ENCODE data around the gene NMRK1. TPM values are rescaled to one million over a fixed set of nuclear protein-coding genes. Genes with fewer than 3 reads are reported as not detected.

NMRK1 gene
- total and polyA plus RNA-seq, 7 donors = 5.6 to 53.9 (median 21.0) TPM

DNA sequence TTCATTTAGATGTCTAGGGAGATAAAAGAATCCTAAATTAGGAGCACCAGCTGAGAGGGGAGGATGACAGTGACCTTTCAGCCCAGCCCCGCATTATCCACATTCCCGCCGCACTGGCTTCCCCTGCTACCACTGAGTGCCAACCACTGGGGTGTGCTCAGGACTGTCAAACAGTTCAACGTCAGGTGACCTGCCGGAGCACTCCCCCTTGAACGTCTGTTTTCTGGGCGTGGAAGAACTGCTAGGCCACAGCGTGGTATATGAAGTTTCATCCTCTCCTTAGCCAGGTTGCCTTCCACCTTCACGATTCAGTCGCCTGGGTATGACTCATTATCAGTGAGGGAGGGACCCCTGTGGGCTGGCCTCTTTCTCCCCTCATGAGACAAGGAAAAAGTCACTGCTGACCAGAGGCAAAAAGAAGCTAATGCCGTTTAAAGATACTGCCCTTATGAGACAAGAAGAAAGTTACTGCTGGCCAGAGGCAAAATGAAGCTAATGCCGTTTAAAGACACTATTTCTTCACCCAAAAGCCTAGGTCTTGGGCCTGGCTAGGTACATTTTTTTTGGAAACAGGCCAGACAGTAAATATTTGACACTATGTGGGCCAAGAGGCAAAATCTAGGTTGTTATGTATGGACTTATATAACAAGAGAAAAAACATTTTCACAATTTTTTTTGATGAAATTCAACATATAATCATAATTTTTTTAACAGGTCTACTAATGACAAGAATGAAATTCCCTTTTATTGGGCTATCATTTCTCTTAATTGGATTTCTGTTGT, 4.6 kb downstream of the NMRK1 start:
- H3K27ac ChIP-seq = no peak overlapping the region
- peaks cover 0 to 11% (median 2%) of the 10 kb centered on the region in 4 donors for H3K4me1 ChIP-seq
- TF ChIP-seq EP300 (IDR thresholded peaks at IDR 0.05) (no peak), POLR2AphosphoS5 (IDR thresholded peaks at IDR 0.05) (no peak), POLR2A (IDR thresholded peaks at IDR 0.05) (no peak)
- TF ChIP-seq, protein P1, sequence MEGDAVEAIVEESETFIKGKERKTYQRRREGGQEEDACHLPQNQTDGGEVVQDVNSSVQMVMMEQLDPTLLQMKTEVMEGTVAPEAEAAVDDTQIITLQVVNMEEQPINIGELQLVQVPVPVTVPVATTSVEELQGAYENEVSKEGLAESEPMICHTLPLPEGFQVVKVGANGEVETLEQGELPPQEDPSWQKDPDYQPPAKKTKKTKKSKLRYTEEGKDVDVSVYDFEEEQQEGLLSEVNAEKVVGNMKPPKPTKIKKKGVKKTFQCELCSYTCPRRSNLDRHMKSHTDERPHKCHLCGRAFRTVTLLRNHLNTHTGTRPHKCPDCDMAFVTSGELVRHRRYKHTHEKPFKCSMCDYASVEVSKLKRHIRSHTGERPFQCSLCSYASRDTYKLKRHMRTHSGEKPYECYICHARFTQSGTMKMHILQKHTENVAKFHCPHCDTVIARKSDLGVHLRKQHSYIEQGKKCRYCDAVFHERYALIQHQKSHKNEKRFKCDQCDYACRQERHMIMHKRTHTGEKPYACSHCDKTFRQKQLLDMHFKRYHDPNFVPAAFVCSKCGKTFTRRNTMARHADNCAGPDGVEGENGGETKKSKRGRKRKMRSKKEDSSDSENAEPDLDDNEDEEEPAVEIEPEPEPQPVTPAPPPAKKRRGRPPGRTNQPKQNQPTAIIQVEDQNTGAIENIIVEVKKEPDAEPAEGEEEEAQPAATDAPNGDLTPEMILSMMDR (IDR thresholded peaks at IDR 0.05) = no peak

DNA sequence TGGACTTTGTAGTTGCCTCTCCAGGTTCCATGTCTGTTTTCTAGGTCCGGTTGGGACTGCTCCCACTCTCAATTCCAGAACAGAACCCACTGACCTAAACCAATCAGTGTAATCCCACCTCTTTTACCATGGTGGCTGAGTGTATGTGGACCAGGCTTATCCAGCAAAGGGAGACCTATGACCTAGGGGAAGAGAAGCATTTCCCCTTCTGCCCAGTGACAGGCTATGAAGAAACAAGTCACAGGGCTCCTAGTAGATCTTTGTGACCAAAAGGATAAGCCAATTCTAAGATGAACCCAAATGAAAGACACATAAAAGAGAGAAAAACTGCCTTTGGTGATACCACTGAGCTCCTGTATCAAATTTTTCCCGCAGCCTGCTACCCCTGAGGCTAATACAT, 6.3 kb downstream of the NMRK1 start:
- Histone ChIP-seq H3K4me3 (no peak overlapping the region), H3K27me3 (no peaks in the 10 kb centered on the region), H3K36me3 (no peaks in the 10 kb centered on the region), H3K27ac (no peak overlapping the region), H3K4me1 (peaks cover 0 to 9% (median 0%) of the 10 kb centered on the region in 4 donors), H3K9me3 (no peaks in the 10 kb centered on the region)
- no peak for DNase-seq
- intact Hi-C loops (cut with DNase I) = no loop called here
- TF ChIP-seq, protein P1 (IDR thresholded peaks at IDR 0.05) = no peak
- TF ChIP-seq EP300 (IDR thresholded peaks at IDR 0.05) (no peak), POLR2AphosphoS5 (IDR thresholded peaks at IDR 0.05) (no peak), POLR2A (IDR thresholded peaks at IDR 0.05) (no peak)
- WGBS, 2 donors = 37 to 69% methylated on average over 2 of the region's 2 CpGs

More for the DNA sequence above, 4.6 kb downstream of the NMRK1 start:
- DNase-seq = no peak
- intact Hi-C loops (cut with DNase I) = no loop called here
- WGBS, 2 donors = 12 to 63% methylated on average over 12 of the region's 12 CpGs
- Histone ChIP-seq H3K9me3 (no peaks in the 10 kb centered on the region), H3K36me3 (no peaks in the 10 kb centered on the region), H3K27me3 (no peaks in the 10 kb centered on the region), H3K4me3 (no peak overlapping the region)

DNA sequence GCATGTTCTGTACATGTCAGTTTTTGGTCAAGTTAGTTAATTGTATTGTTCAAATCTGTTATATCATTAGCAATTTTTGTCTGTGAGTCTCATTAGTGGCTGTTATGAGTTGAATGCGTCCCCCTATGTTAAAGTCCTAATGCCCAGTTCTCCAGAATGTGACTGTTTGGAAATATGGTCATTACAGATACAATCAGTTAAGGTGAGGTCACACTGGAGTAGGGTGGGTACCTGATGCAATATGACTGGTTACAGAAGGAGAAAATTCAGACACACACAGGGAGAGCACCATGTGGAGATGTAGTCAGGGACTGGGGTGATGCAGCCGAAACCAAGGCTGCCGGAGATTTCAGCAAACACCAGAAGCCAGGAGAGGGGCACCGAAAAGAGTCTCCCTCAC, 15.1 kb downstream of the NMRK1 start:
- Histone ChIP-seq H3K4me1 (no peaks in the 10 kb centered on the region), H3K9me3 (no peaks in the 10 kb centered on the region), H3K36me3 (no peaks in the 10 kb centered on the region), H3K4me3 (no peak overlapping the region), H3K27ac (no peak overlapping the region), H3K27me3 (no peaks in the 10 kb centered on the region)
- TF ChIP-seq POLR2A (IDR thresholded peaks at IDR 0.05) (no peak), POLR2AphosphoS5 (IDR thresholded peaks at IDR 0.05) (no peak), EP300 (IDR thresholded peaks at IDR 0.05) (no peak)
- TF ChIP-seq, protein P1 (IDR thresholded peaks at IDR 0.05) = no peak
- intact Hi-C loops (cut with DNase I) = no loop called here
- DNase-seq = no peak
- 96 to 98% methylated on average over 4 of the region's 4 CpGs for WGBS, 2 donors

DNA sequence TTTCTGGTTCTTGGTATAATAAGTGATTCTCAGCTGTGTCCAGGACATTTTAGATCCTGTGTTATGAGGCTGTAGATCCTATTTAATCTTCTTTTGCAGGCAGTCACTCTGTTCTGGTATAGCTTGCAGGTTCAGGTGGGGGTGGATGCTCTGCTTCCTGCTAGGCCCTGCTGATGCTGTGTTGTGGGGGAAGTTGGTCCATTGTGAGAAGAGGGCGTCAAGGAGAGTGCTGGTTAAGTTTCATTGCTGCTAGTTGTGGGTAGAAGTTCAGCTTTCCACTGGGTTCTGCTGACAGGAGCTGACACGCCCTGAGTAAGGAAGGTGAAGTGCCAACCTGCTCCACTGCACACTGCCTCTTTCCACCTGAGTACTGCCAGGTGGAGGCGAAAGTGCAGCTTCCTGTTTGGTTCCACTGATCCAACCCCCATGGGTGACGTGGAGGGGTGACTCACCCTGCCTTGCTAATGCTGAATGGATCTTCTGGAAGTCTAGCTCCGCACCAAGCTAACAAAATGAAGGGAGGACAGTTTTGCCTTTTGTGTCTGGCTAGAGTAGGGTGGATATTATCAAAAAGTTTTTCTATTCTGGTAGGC, 16.3 kb downstream of the NMRK1 start:
- Histone ChIP-seq H3K4me1 (no peaks in the 10 kb centered on the region), H3K27ac (no peak overlapping the region), H3K9me3 (no peaks in the 10 kb centered on the region), H3K36me3 (no peaks in the 10 kb centered on the region), H3K27me3 (no peaks in the 10 kb centered on the region), H3K4me3 (no peak overlapping the region)
- intact Hi-C loops (cut with DNase I) = no loop called here
- TF ChIP-seq, protein P1 (IDR thresholded peaks at IDR 0.05) = no peak
- no peak for TF ChIP-seq POLR2AphosphoS5 (IDR thresholded peaks at IDR 0.05)
- TF ChIP-seq POLR2A (IDR thresholded peaks at IDR 0.05) = no peak
- no peak for TF ChIP-seq EP300 (IDR thresholded peaks at IDR 0.05)
- WGBS, 2 donors = 16 to 60% methylated on average over 5 of the region's 5 CpGs
- DNase-seq = no peak
